ENCODE data around the gene PLEKHA5. TPM values are rescaled to one million over a fixed set of nuclear protein-coding genes. Genes with fewer than 3 reads are reported as not detected.

Gene PLEKHA5
- total and polyA plus RNA-seq, 2 donors from 2014 or later = 26.6 to 52.9 TPM

- no peak overlapping the region for H3K9ac ChIP-seq (ENCODE audit: low read length in 3 of 3)
- no peak for FAIRE-seq
- H3K4me3 ChIP-seq (ENCODE audit: low read length in 3 of 3) = no peak overlapping the region
- peaks cover 0 to 11% (median 3%) of the 10 kb centered on the region in 3 donors for H3K36me3 ChIP-seq (ENCODE audit: control insufficient read depth in 2 of 3, insufficient read depth in 3 of 3, low read length in 3 of 3)
- no peak for TF ChIP-seq CTCF (IDR thresholded peaks at IDR 0.05; ENCODE audit: borderline replicate concordance, extremely low read depth, insufficient read depth)
- no peak for DNase-seq
- intact Hi-C loops (cut with DNase I) = no loop called here
- H3K9me3 ChIP-seq (ENCODE audit: control insufficient read depth in 2 of 3, insufficient read depth in 1 of 3, low read length in 3 of 3) = no peaks in the 10 kb centered on the region
- peaks cover 0 to 7% (median 6%) of the 10 kb centered on the region in 3 donors for H3K4me1 ChIP-seq (ENCODE audit: control insufficient read depth in 2 of 3, insufficient read depth in 2 of 3, low read depth in 1 of 3, low read length in 3 of 3)
- no peaks in the 10 kb centered on the region for H3K27me3 ChIP-seq (ENCODE audit: control insufficient read depth, insufficient read depth, low read length)
- H3K27ac ChIP-seq (ENCODE audit: low read depth in 2 of 2, low read length in 2 of 2) = no peak overlapping the region
Observed at GRCh38 chr12:19276767-19277166, 147.2 kb downstream of the PLEKHA5 start.

- Histone ChIP-seq H3K36me3 (ENCODE audit: control insufficient read depth in 2 of 3, insufficient read depth in 3 of 3, low read length in 3 of 3) (peaks cover 0 to 11% (median 3%) of the 10 kb centered on the region in 3 donors), H3K27ac (ENCODE audit: low read depth in 2 of 2, low read length in 2 of 2) (no peak overlapping the region), H3K9ac (ENCODE audit: low read length in 3 of 3) (no peak overlapping the region), H3K4me1 (ENCODE audit: control insufficient read depth in 2 of 3, insufficient read depth in 2 of 3, low read depth in 1 of 3, low read length in 3 of 3) (peaks cover 0 to 7% (median 6%) of the 10 kb centered on the region in 3 donors), H3K4me3 (ENCODE audit: low read length in 3 of 3) (no peak overlapping the region), H3K9me3 (ENCODE audit: control insufficient read depth in 2 of 3, insufficient read depth in 1 of 3, low read length in 3 of 3) (no peaks in the 10 kb centered on the region), H3K27me3 (ENCODE audit: control insufficient read depth, insufficient read depth, low read length) (no peaks in the 10 kb centered on the region)
- FAIRE-seq (no peak), DNase-seq (peak in 2 of 5 donors; percentile 35 to 36)
- TF ChIP-seq CTCF (IDR thresholded peaks at IDR 0.05; ENCODE audit: borderline replicate concordance, extremely low read depth, insufficient read depth) = no peak
- intact Hi-C loops (cut with DNase I) = no loop called here
Observed at GRCh38 chr12:19277711-19278110, 148.2 kb downstream of the PLEKHA5 start.

- no peaks in the 10 kb centered on the region for H3K9me3 ChIP-seq (ENCODE audit: control insufficient read depth in 2 of 3, insufficient read depth in 1 of 3, low read length in 3 of 3)
- intact Hi-C loops (cut with DNase I) = no loop called here
- TF ChIP-seq CTCF (IDR thresholded peaks at IDR 0.05; ENCODE audit: borderline replicate concordance, extremely low read depth, insufficient read depth) = no peak
- no peak for DNase-seq
- no peak overlapping the region for H3K4me3 ChIP-seq (ENCODE audit: low read length in 3 of 3)
- H3K9ac ChIP-seq (ENCODE audit: low read length in 3 of 3) = no peak overlapping the region
- no peaks in the 10 kb centered on the region for H3K27me3 ChIP-seq (ENCODE audit: control insufficient read depth, insufficient read depth, low read length)
- H3K4me1 ChIP-seq (ENCODE audit: control insufficient read depth in 2 of 3, insufficient read depth in 2 of 3, low read depth in 1 of 3, low read length in 3 of 3) = peaks cover 0 to 5% (median 5%) of the 10 kb centered on the region in 3 donors
- no peak overlapping the region for H3K27ac ChIP-seq (ENCODE audit: low read depth in 2 of 2, low read length in 2 of 2)
- H3K36me3 ChIP-seq (ENCODE audit: control insufficient read depth in 2 of 3, insufficient read depth in 3 of 3, low read length in 3 of 3) = peaks cover 3 to 14% (median 3%) of the 10 kb centered on the region in 3 donors
- FAIRE-seq = no peak
Observed at GRCh38 chr12:19278407-19278806, 148.9 kb downstream of the PLEKHA5 start.

- Histone ChIP-seq H3K36me3 (ENCODE audit: control insufficient read depth in 2 of 3, insufficient read depth in 3 of 3, low read length in 3 of 3) (peaks cover 2 to 23% (median 18%) of the 10 kb centered on the region in 3 donors), H3K9ac (ENCODE audit: low read length in 3 of 3) (no peak overlapping the region), H3K4me3 (ENCODE audit: low read length in 3 of 3) (no peak overlapping the region), H3K27ac (ENCODE audit: low read depth in 2 of 2, low read length in 2 of 2) (no peak overlapping the region), H3K9me3 (ENCODE audit: control insufficient read depth in 2 of 3, insufficient read depth in 1 of 3, low read length in 3 of 3) (no peaks in the 10 kb centered on the region), H3K4me1 (ENCODE audit: control insufficient read depth in 2 of 3, insufficient read depth in 2 of 3, low read depth in 1 of 3, low read length in 3 of 3) (no peaks in the 10 kb centered on the region), H3K27me3 (ENCODE audit: control insufficient read depth, insufficient read depth, low read length) (no peaks in the 10 kb centered on the region)
- no peak for TF ChIP-seq CTCF (IDR thresholded peaks at IDR 0.05; ENCODE audit: borderline replicate concordance, extremely low read depth, insufficient read depth)
- FAIRE-seq (no peak), DNase-seq (no peak)
- intact Hi-C loops (cut with DNase I) = no loop called here
Observed at GRCh38 chr12:19282133-19282699, 152.7 kb downstream of the PLEKHA5 start.

All from kidney (tissue), 14 donors.